OCI-LY3 (cell line): Measurements from ENCODE around the gene TCF21.

Experiments used
- EZH2phosphoT487 ChIP-seq: fragments of 200-600 bp; shearing (Covaris generic); IDR thresholded peaks from 2 replicates; pipeline ENCODE4 v1.6.1; 2018; ENCODE audit warnings: antibody characterized with exemption, mixed run types, low read depth
- TF ChIP-seq, protein P1 (sequence below): fragments of 200-600, 300-600 bp; sonication (generic); IDR thresholded peaks from 2 replicates; pipeline ENCODE4 v1.5.1; 2014; ENCODE audit warnings: antibody characterized with exemption, low read length, low read depth

GRCh38 chr6:133937909-133938308 lies 49.0 kb downstream of the TCF21 start:
- TF ChIP-seq, protein P1, sequence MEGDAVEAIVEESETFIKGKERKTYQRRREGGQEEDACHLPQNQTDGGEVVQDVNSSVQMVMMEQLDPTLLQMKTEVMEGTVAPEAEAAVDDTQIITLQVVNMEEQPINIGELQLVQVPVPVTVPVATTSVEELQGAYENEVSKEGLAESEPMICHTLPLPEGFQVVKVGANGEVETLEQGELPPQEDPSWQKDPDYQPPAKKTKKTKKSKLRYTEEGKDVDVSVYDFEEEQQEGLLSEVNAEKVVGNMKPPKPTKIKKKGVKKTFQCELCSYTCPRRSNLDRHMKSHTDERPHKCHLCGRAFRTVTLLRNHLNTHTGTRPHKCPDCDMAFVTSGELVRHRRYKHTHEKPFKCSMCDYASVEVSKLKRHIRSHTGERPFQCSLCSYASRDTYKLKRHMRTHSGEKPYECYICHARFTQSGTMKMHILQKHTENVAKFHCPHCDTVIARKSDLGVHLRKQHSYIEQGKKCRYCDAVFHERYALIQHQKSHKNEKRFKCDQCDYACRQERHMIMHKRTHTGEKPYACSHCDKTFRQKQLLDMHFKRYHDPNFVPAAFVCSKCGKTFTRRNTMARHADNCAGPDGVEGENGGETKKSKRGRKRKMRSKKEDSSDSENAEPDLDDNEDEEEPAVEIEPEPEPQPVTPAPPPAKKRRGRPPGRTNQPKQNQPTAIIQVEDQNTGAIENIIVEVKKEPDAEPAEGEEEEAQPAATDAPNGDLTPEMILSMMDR: no peak
- no peak for TF ChIP-seq EZH2phosphoT487
